Breast epithelium (tissue), 3 donors: ENCODE results near the gene TMEM63B.

Experiments
- CTCF ChIP-seq, 3 donors: fragments of 450-650 bp; IDR thresholded peaks; one replicate each; pipeline ENCODE4 v1.5.1; 2016 to 2017; ENCODE audit warnings: antibody characterized with exemption in 3 of 3, mild to moderate bottlenecking in 3 of 3, moderate library complexity in 3 of 3
- POLR2AphosphoS5 ChIP-seq, 3 donors: sonication (generic); formaldehyde crosslinking; IDR thresholded peaks; one replicate each; pipeline ENCODE4 v1.6.1; 2017; ENCODE audit warnings: antibody characterized with exemption in 3 of 3

- TF ChIP-seq POLR2AphosphoS5 (IDR thresholded peaks at IDR 0.05) (no peak), CTCF (IDR thresholded peaks at IDR 0.05) (no peak)
Observed at GRCh38 chr6:44188819-44189218, 61.5 kb downstream of the TMEM63B start.
